Right lobe of liver (tissue), 4 donors: ENCODE results near the gene ANKRD45.

Experiments used
- CTCF ChIP-seq, 4 donors: fragments of 200-600 bp in 3 of 4; fragments of 450-650 bp in 1 of 4; IDR thresholded peaks; one replicate each; pipeline versions ENCODE4 v1.5.1 to v1.8.0; 2016 to 2022; ENCODE audit warnings: antibody characterized with exemption in 4 of 4, mild to moderate bottlenecking in 2 of 4
- POLR2A ChIP-seq: fragments of 450-650 bp; IDR thresholded peaks from one replicate; pipeline ENCODE4 v1.6.1; 2017; ENCODE audit warnings: antibody characterized with exemption, mild to moderate bottlenecking
- donor health status: DM: no; HTN: no; CAD: no.
- donor health status: DM: no; HTN: no; CAD: no.
- donor health status: DM: no; HTN: yes; CAD: no.

GRCh38 chr1:173590557-173590956, 79.1 kb downstream of the ANKRD45 start:
- TF ChIP-seq CTCF (IDR thresholded peaks at IDR 0.05) (no peak), POLR2A (no peak)
